Measurements from ENCODE around the gene UPK3A. TPM values are rescaled to one million over a fixed set of nuclear protein-coding genes. Genes with fewer than 3 reads are reported as not detected.
"Not testable (repeated sequence)": the region's sequence is repeated elsewhere in the genome, so short reads cannot be mapped to it uniquely, and the experiment has no call there.

Gene UPK3A
- total and polyA plus RNA-seq, 12 donors: 0.17 TPM; not detected in 11

DNA sequence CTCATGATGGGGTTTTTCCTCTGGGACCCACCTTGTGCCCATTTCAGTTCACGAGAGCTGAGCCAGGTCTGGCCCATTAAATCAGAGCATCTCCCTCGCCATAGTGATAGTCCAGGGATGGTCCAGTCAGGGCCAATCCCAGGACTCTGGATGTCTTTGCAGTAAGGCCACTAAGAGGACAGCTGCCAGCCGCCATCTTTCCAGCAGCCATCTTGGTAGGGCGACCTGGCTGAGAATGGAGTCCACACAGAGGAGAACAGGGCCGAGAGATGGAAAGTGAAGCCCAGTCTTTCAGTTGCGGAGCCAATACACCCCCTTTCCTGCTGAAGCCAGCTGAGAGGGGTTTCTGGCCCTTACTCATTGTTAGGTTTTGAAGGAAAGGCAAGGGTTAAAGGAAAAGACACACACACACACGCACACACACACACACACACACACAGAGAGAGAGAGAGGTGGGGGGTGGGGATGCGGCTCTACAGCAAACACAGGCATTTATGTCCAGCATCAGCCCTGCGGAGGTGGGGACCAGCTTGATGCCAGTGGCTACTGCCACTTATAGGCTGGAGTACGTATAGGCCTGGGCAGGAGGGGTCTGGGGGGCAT is 31.6 kb upstream of the UPK3A start:
- Histone ChIP-seq H3K36me3 (replicated peaks in 1 of 2) (no peaks in the 10 kb centered on the region), H3K27ac (no peak overlapping the region), H3K27me3 (no peaks in the 10 kb centered on the region), H3K4me3 (no peak overlapping the region), H3K9me3 (replicated peaks in 1 of 3) (no peaks in the 10 kb centered on the region), H3K4me1 (replicated peaks in 1 of 2) (no peaks in the 10 kb centered on the region)
- no peak for DNase-seq
- WGBS, 4 donors: 80 to 87% (median 82%) methylated on average over 10 of the region's 10 CpGs
- TF ChIP-seq POLR2A (IDR thresholded peaks at IDR 0.05): no peak
- TF ChIP-seq, protein P1, sequence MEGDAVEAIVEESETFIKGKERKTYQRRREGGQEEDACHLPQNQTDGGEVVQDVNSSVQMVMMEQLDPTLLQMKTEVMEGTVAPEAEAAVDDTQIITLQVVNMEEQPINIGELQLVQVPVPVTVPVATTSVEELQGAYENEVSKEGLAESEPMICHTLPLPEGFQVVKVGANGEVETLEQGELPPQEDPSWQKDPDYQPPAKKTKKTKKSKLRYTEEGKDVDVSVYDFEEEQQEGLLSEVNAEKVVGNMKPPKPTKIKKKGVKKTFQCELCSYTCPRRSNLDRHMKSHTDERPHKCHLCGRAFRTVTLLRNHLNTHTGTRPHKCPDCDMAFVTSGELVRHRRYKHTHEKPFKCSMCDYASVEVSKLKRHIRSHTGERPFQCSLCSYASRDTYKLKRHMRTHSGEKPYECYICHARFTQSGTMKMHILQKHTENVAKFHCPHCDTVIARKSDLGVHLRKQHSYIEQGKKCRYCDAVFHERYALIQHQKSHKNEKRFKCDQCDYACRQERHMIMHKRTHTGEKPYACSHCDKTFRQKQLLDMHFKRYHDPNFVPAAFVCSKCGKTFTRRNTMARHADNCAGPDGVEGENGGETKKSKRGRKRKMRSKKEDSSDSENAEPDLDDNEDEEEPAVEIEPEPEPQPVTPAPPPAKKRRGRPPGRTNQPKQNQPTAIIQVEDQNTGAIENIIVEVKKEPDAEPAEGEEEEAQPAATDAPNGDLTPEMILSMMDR (IDR thresholded peaks at IDR 0.05): no peak
- intact Hi-C loops (cut with DNase I): no loop called here

DNA sequence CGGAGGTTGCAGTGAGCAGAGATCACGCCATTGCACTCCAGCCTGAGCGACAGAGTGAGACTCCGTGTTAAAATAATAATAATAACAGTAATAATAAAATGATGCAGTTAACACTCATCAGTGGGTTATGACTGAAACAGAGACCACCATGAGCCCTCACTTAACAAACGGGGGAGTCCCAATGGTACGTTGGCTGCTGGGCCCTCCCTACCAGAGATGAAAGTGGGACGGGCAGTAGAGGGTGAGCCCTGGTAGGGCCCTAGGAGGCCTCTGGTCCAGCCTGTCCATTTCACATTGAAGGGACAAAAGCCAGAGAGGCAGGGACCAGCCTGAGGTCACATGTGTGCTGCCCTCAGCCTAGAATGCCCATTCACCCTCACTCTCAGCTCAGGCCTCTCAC is 30.4 kb upstream of the UPK3A start:
- Histone ChIP-seq H3K27me3 (no peaks in the 10 kb centered on the region), H3K4me3 (no peak overlapping the region), H3K4me1 (replicated peaks in 1 of 2) (no peaks in the 10 kb centered on the region), H3K36me3 (replicated peaks in 1 of 2) (no peaks in the 10 kb centered on the region), H3K9me3 (replicated peaks in 1 of 3) (no peaks in the 10 kb centered on the region), H3K27ac (no peak overlapping the region)
- intact Hi-C loops (cut with DNase I): no loop called here
- no peak for DNase-seq
- no peak for TF ChIP-seq POLR2A (IDR thresholded peaks at IDR 0.05)
- TF ChIP-seq, protein P1 (IDR thresholded peaks at IDR 0.05): no peak
- 81 to 92% (median 90%) methylated on average over 7 of the region's 7 CpGs for WGBS, 4 donors

- H3K4me1 ChIP-seq (replicated peaks in 1 of 2): no peaks in the 10 kb centered on the region
- 84 to 92% (median 92%) methylated on average over 5 to 6 of the region's 6 CpGs for WGBS, 4 donors
- H3K27me3 ChIP-seq: no peaks in the 10 kb centered on the region
- TF ChIP-seq POLR2A (IDR thresholded peaks at IDR 0.05): no peak
- TF ChIP-seq, protein P1 (IDR thresholded peaks at IDR 0.05): no peak
- no peaks in the 10 kb centered on the region for H3K9me3 ChIP-seq (replicated peaks in 1 of 3)
- no peak for DNase-seq
- no peak overlapping the region for H3K4me3 ChIP-seq
- intact Hi-C loops (cut with DNase I): no loop called here
- no peaks in the 10 kb centered on the region for H3K36me3 ChIP-seq (replicated peaks in 1 of 2)
- no peak overlapping the region for H3K27ac ChIP-seq
Measured at GRCh38 chr22:45254789-45255278, 29.9 kb upstream of the UPK3A start.

DNA sequence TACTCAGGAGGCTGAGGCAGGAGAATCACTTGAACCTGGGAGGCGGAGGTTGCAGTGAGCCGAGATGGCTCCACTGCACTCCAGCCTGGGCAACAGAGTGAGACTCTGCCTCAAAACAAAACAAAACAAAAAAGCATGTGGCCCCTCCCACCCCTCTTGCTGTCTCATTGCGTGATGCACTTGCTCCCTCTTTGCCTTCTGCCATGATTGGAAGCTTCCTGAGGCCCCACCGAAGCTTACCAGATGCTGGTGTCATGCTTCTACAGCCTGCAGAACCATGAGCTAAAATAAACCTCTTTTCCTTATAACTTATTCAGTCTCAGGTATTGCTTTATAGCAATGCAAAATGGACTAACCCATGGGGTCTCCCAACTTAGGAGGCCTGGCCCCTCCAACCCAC is 26.8 kb upstream of the UPK3A start:
- intact Hi-C loops (cut with DNase I); DNase-seq; H3K4me3 ChIP-seq; H3K27ac ChIP-seq; H3K9me3 ChIP-seq (replicated peaks in 1 of 3); H3K27me3 ChIP-seq; H3K36me3 ChIP-seq (replicated peaks in 1 of 2); H3K4me1 ChIP-seq (replicated peaks in 1 of 2): not testable (repeated sequence)
- WGBS, 4 donors: 79 to 99% (median 90%) methylated on average over 4 of the region's 4 CpGs

Measured in adrenal gland (tissue), 12 donors.